ENCODE results near the gene CD248.

Gene CD248

GRCh38 chr11:66275396-66275795 lies 41.4 kb downstream of the CD248 start:
- no peak for DNase-seq

- DNase-seq = no peak
Measured at GRCh38 chr11:66274219-66274618, 42.6 kb downstream of the CD248 start.

GRCh38 chr11:66272596-66272995 lies 44.2 kb downstream of the CD248 start:
- no peak for DNase-seq

- no peak for DNase-seq
Measured at GRCh38 chr11:66271816-66272215, 45.0 kb downstream of the CD248 start.

- peak in 1 of 2 donors; percentile 23 for DNase-seq
Measured at GRCh38 chr11:66268952-66269905, 47.6 kb downstream of the CD248 start.

GRCh38 chr11:66268244-66268951 lies 48.4 kb downstream of the CD248 start, which contains the start of gene RAB1B:
Gene RAB1B, plus strand, starts transcription at chr11:66268639. Its CDS starts 41 bp downstream, at chr11:66268680.
- DNase-seq = peak; percentile 99 to 100

GRCh38 chr11:66267379-66268243 lies 49.2 kb downstream of the CD248 start:
- peak; percentile 81 to 85 for DNase-seq

GRCh38 chr11:66267039-66267378 lies 49.8 kb downstream of the CD248 start:
- DNase-seq = no peak

GRCh38 chr11:66266378-66267038 lies 50.3 kb downstream of the CD248 start:
- DNase-seq = no peak

GRCh38 chr11:66265531-66266377 lies 51.1 kb downstream of the CD248 start:
- DNase-seq = no peak

- DNase-seq = peak in 1 of 2 donors; percentile 32
Measured at GRCh38 chr11:66264914-66265313, 51.9 kb downstream of the CD248 start.
